Trophoblast cell (in vitro differentiated cells and primary cell): ENCODE data around the gene TRIM42.
A peak's percentile ranks its signal among the peaks of the same experiment; 100 is the strongest.

Experiments used
- DNase-seq, 2 donors: peaks; one replicate each; pipeline ENCODE4 v3.0.0-alpha.2; 2016
- H2AFZ ChIP-seq: 2 replicates; pipeline ENCODE4 v1.6.1; 2013; ENCODE audit warnings: low read length, moderate library complexity, mild to moderate bottlenecking; ENCODE audit not compliant: insufficient read depth, poor library complexity
- H2AK5ac ChIP-seq: 2 replicates; pipeline ENCODE4 v1.6.1; 2013; ENCODE audit warnings: mild to moderate bottlenecking, low read length
- H2BK120ac ChIP-seq: 2 replicates; pipeline ENCODE4 v1.6.1; 2013; ENCODE audit warnings: low read length, mild to moderate bottlenecking, moderate library complexity; ENCODE audit not compliant: insufficient read depth, poor library complexity
- H2BK12ac ChIP-seq: 2 replicates; pipeline ENCODE4 v1.6.1; 2013; ENCODE audit warnings: mild to moderate bottlenecking, low read length, moderate library complexity
- H2BK5ac ChIP-seq: 2 replicates; pipeline ENCODE4 v1.6.1; 2013; ENCODE audit warnings: low read length, low read depth, moderate library complexity, mild to moderate bottlenecking; ENCODE audit not compliant: poor library complexity
- H3K14ac ChIP-seq: 2 replicates; pipeline ENCODE4 v1.6.1; 2013; ENCODE audit warnings: mild to moderate bottlenecking, low read length
- H3K18ac ChIP-seq: 2 replicates; pipeline ENCODE4 v1.6.1; 2013; ENCODE audit warnings: mild to moderate bottlenecking, low read length
- H3K23ac ChIP-seq: 2 replicates; pipeline ENCODE4 v1.6.1; 2013; ENCODE audit warnings: low read length
- H3K27ac ChIP-seq: 2 replicates; pipeline ENCODE4 v1.5.1; 2013; ENCODE audit warnings: low read depth, mild to moderate bottlenecking, inconsistent platforms, low read length, moderate library complexity
- H3K27me3 ChIP-seq: 2 replicates; pipeline ENCODE4 v1.6.1; 2013; ENCODE audit warnings: inconsistent platforms, mild to moderate bottlenecking, low read length, moderate library complexity; ENCODE audit not compliant: insufficient read depth
- H3K36me3 ChIP-seq, 2 experiments: 1 replicate in 1 of 2; 2 replicates in 1 of 2; pipeline ENCODE4 v1.6.1; 2013; ENCODE audit warnings: low read length in 2 of 2, mild to moderate bottlenecking in 2 of 2, moderate library complexity in 1 of 2; ENCODE audit not compliant: insufficient read depth in 2 of 2, control insufficient read depth in 1 of 2
- H3K4ac ChIP-seq: 2 replicates; pipeline ENCODE4 v1.6.1; 2013; ENCODE audit warnings: low read depth, mild to moderate bottlenecking, low read length, moderate library complexity
- H3K4me1 ChIP-seq, 2 experiments: 1 replicate in 1 of 2; 2 replicates in 1 of 2; pipeline ENCODE4 v1.6.1; 2013; ENCODE audit warnings: low read length in 2 of 2, mild to moderate bottlenecking in 2 of 2, moderate library complexity in 1 of 2; ENCODE audit not compliant: insufficient read depth in 2 of 2, control insufficient read depth in 1 of 2
- H3K4me2 ChIP-seq: 2 replicates; pipeline ENCODE4 v1.6.1; 2013; ENCODE audit warnings: inconsistent platforms, mild to moderate bottlenecking, low read length, moderate library complexity
- H3K4me3 ChIP-seq: 2 replicates; pipeline ENCODE4 v1.5.1; 2013; ENCODE audit warnings: mild to moderate bottlenecking, low read depth, low read length, inconsistent platforms
- H3K79me1 ChIP-seq: one replicate; pipeline ENCODE4 v1.6.1; 2013; ENCODE audit warnings: low read length
- H3K79me2 ChIP-seq: 2 replicates; pipeline ENCODE4 v1.6.1; 2013; ENCODE audit warnings: low read length, mild to moderate bottlenecking; ENCODE audit not compliant: control insufficient read depth, insufficient read depth, poor library complexity
- H3K9ac ChIP-seq: 2 replicates; pipeline ENCODE4 v1.6.1; 2013; ENCODE audit warnings: mild to moderate bottlenecking, low read length
- H3K9me3 ChIP-seq: 2 replicates; pipeline ENCODE4 v1.6.1; 2013; ENCODE audit warnings: low read depth, mild to moderate bottlenecking, control low read depth, inconsistent platforms, low read length; ENCODE audit not compliant: insufficient read depth
- H4K12ac ChIP-seq: 2 replicates; pipeline ENCODE4 v1.6.1; 2013; ENCODE audit warnings: low read depth, mild to moderate bottlenecking, low read length, moderate library complexity
- H4K8ac ChIP-seq: 2 replicates; pipeline ENCODE4 v1.6.1; 2013; ENCODE audit warnings: low read depth, mild to moderate bottlenecking, low read length, moderate library complexity
- H4K91ac ChIP-seq: one replicate; pipeline ENCODE4 v1.6.1; 2013; ENCODE audit warnings: low read depth, mild to moderate bottlenecking, low read length, moderate library complexity
- WGBS: extraction: QIAGEN DNeasy Blood & Tissue Kit; methylation state at CpG from one replicate; pipeline ENCODE4 v1.1.7; 2013; ENCODE audit warnings: missing lambda C conversion rate; ENCODE audit not compliant: insufficient read length, insufficient coverage; ENCODE audit errors: extremely low coverage; 5-methylcytosine and 5-hydroxymethylcytosine counted together

Gene TRIM42

GRCh38 chr3:140655678-140656077 lies 22.2 kb upstream of the TRIM42 start:
- H2BK5ac ChIP-seq, result no peak overlapping the region
- no peak overlapping the region for H2AK5ac ChIP-seq
- no peak overlapping the region for H4K91ac ChIP-seq
- peaks cover 7% of the 10 kb centered on the region for H3K9me3 ChIP-seq
- H3K4me3 ChIP-seq, result no peak overlapping the region
- no peak overlapping the region for H2AFZ ChIP-seq
- no peak overlapping the region for H2BK120ac ChIP-seq
- no CpG with 5 or more reads among the region's 1 CpG for WGBS
- no peak for DNase-seq
- H3K27me3 ChIP-seq, result no peaks in the 10 kb centered on the region
- no peak overlapping the region for H4K8ac ChIP-seq
- H3K36me3 ChIP-seq, result no peaks in the 10 kb centered on the region
- no peaks in the 10 kb centered on the region for H3K79me2 ChIP-seq
- no peak overlapping the region for H4K12ac ChIP-seq
- H3K4me2 ChIP-seq, result no peak overlapping the region
- no peak overlapping the region for H3K27ac ChIP-seq
- no peak overlapping the region for H3K9ac ChIP-seq
- no peak overlapping the region for H3K4ac ChIP-seq
- no peak overlapping the region for H3K23ac ChIP-seq
- no peak overlapping the region for H3K18ac ChIP-seq
- H2BK12ac ChIP-seq, result no peak overlapping the region
- H3K4me1 ChIP-seq, result no peaks in the 10 kb centered on the region
- no peaks in the 10 kb centered on the region for H3K79me1 ChIP-seq
- no peak overlapping the region for H3K14ac ChIP-seq

- H3K27ac ChIP-seq, result no peak overlapping the region
- H3K4me2 ChIP-seq, result no peak overlapping the region
- H3K9me3 ChIP-seq, result no peaks in the 10 kb centered on the region
- H4K12ac ChIP-seq, result no peak overlapping the region
- H3K79me2 ChIP-seq, result no peaks in the 10 kb centered on the region
- no peaks in the 10 kb centered on the region for H3K27me3 ChIP-seq
- no peaks in the 10 kb centered on the region for H3K79me1 ChIP-seq
- no peak overlapping the region for H2AFZ ChIP-seq
- H3K18ac ChIP-seq, result no peak overlapping the region
- H3K4me1 ChIP-seq, result peaks cover 0 to 3% of the 10 kb centered on the region in 2 experiments
- WGBS, result no CpG with 5 or more reads among the region's 5 CpGs
- no peak overlapping the region for H2BK12ac ChIP-seq
- H4K8ac ChIP-seq, result no peak overlapping the region
- H2AK5ac ChIP-seq, result no peak overlapping the region
- DNase-seq, result peak in 1 of 2 donors; percentile 58
- H3K14ac ChIP-seq, result no peak overlapping the region
- H3K36me3 ChIP-seq, result no peaks in the 10 kb centered on the region
- H3K23ac ChIP-seq, result no peak overlapping the region
- no peak overlapping the region for H3K4ac ChIP-seq
- H2BK120ac ChIP-seq, result no peak overlapping the region
- H4K91ac ChIP-seq, result no peak overlapping the region
- H3K4me3 ChIP-seq, result no peak overlapping the region
- no peak overlapping the region for H2BK5ac ChIP-seq
- no peak overlapping the region for H3K9ac ChIP-seq
Measured at GRCh38 chr3:140664111-140664510, 13.8 kb upstream of the TRIM42 start.

GRCh38 chr3:140682586-140682985 lies 4.7 kb downstream of the TRIM42 start:
- H3K27me3 ChIP-seq, result no peaks in the 10 kb centered on the region
- H3K4me2 ChIP-seq, result no peak overlapping the region
- no peak overlapping the region for H2AFZ ChIP-seq
- H3K4me3 ChIP-seq, result no peak overlapping the region
- no peak for DNase-seq
- no peaks in the 10 kb centered on the region for H3K79me1 ChIP-seq
- no peaks in the 10 kb centered on the region for H3K36me3 ChIP-seq
- H2BK5ac ChIP-seq, result no peak overlapping the region
- no peak overlapping the region for H2BK12ac ChIP-seq
- no peak overlapping the region for H3K14ac ChIP-seq
- no peak overlapping the region for H3K9ac ChIP-seq
- H3K18ac ChIP-seq, result no peak overlapping the region
- H2BK120ac ChIP-seq, result no peak overlapping the region
- H3K79me2 ChIP-seq, result no peaks in the 10 kb centered on the region
- H3K4ac ChIP-seq, result no peak overlapping the region
- WGBS, result no CpG with 5 or more reads among the region's 27 CpGs
- no peak overlapping the region for H4K91ac ChIP-seq
- no peaks in the 10 kb centered on the region for H3K9me3 ChIP-seq
- H4K12ac ChIP-seq, result no peak overlapping the region
- no peak overlapping the region for H3K27ac ChIP-seq
- H3K23ac ChIP-seq, result no peak overlapping the region
- no peak overlapping the region for H4K8ac ChIP-seq
- H2AK5ac ChIP-seq, result no peak overlapping the region
- no peaks in the 10 kb centered on the region for H3K4me1 ChIP-seq

GRCh38 chr3:140686128-140686527 lies 8.3 kb downstream of the TRIM42 start:
- Histone ChIP-seq H2BK5ac (no peak overlapping the region), H3K9ac (no peak overlapping the region), H3K14ac (no peak overlapping the region), H3K23ac (no peak overlapping the region), H2AFZ (no peak overlapping the region), H3K4me1 (no peaks in the 10 kb centered on the region), H3K9me3 (no peaks in the 10 kb centered on the region), H3K36me3 (no peaks in the 10 kb centered on the region), H3K79me1 (no peaks in the 10 kb centered on the region), H3K27ac (no peak overlapping the region), H3K18ac (no peak overlapping the region), H3K4ac (no peak overlapping the region), H3K27me3 (no peaks in the 10 kb centered on the region), H4K12ac (no peak overlapping the region), H4K8ac (no peak overlapping the region), H4K91ac (no peak overlapping the region), H2BK12ac (no peak overlapping the region), H3K4me2 (no peak overlapping the region), H2BK120ac (no peak overlapping the region), H2AK5ac (no peak overlapping the region), H3K79me2 (no peaks in the 10 kb centered on the region), H3K4me3 (no peak overlapping the region)
- WGBS, result no CpG with 5 or more reads among the region's 2 CpGs
- no peak for DNase-seq
